ENCODE measurements around the gene THRA. TPM values are rescaled to one million over a fixed set of nuclear protein-coding genes. Genes with fewer than 3 reads are reported as not detected.

The THRA gene
- total RNA-seq, 1 donor from 2014 or later: 13.6 TPM

Small RNA genes within 50 kb of the gene (microRNA-seq; reads per million reads assigned to microRNA genes)
- gene MIR6884 (ENCODE audit: unreplicated experiment): 2.6 reads per million, percentile 35 among the genes with 10 or more reads in this experiment

Other genes starting within 250 kb of the THRA start
- gene IKZF3, start 198.7 kb upstream of the THRA start, total RNA-seq (ENCODE audit: unreplicated experiment): not detected
- not detected for gene ZPBP2, start 194.8 kb upstream of the THRA start, total RNA-seq (ENCODE audit: unreplicated experiment)
- gene GSDMB, start 144.3 kb upstream of the THRA start, total RNA-seq (ENCODE audit: unreplicated experiment): 9.0 TPM
- 49.3 TPM for gene ORMDL3, start 135.4 kb upstream of the THRA start, total RNA-seq (ENCODE audit: unreplicated experiment)
- not detected for gene LRRC3C, start 135.2 kb upstream of the THRA start, total RNA-seq (ENCODE audit: unreplicated experiment)
- gene GSDMA, start 100.0 kb upstream of the THRA start, total RNA-seq (ENCODE audit: unreplicated experiment): not detected
- gene PSMD3, start 82.2 kb upstream of the THRA start, total RNA-seq (ENCODE audit: unreplicated experiment): 132 TPM
- gene CSF3, start 47.5 kb upstream of the THRA start, total RNA-seq (ENCODE audit: unreplicated experiment): not detected
- 111 TPM for gene MED24, start 8.6 kb upstream of the THRA start, total RNA-seq (ENCODE audit: unreplicated experiment)
- gene NR1D1, start 37.6 kb downstream of the THRA start, total RNA-seq (ENCODE audit: unreplicated experiment): 2.6 TPM
- gene MSL1, start 59.0 kb downstream of the THRA start, total RNA-seq (ENCODE audit: unreplicated experiment): 96.2 TPM
- 96.4 TPM for gene CASC3, start 77.6 kb downstream of the THRA start, total RNA-seq (ENCODE audit: unreplicated experiment)
- 18.3 TPM for gene RAPGEFL1, start 114.5 kb downstream of the THRA start, total RNA-seq (ENCODE audit: unreplicated experiment)
- gene WIPF2, start 156.3 kb downstream of the THRA start, total RNA-seq (ENCODE audit: unreplicated experiment): 32.2 TPM
- 18.2 TPM for gene CDC6, start 224.9 kb downstream of the THRA start, total RNA-seq (ENCODE audit: unreplicated experiment)
- gene RARA, start 246.2 kb downstream of the THRA start, total RNA-seq (ENCODE audit: unreplicated experiment): 42.8 TPM

Data from endothelial cell (in vitro differentiated cells).